GM12878 (cell line): ENCODE measurements around the gene RIF1. TPM values are rescaled to one million over a fixed set of nuclear protein-coding genes. Genes with fewer than 3 reads are reported as not detected.

Experiments
- ATAC-seq: fragments of 200-7000 bp; cut with Tn5 transposase; 3 replicates; pipeline ENCODE4 v1.9.1; 2020; ENCODE audit warnings: mild to moderate bottlenecking, moderate library complexity
- BruUV-seq: library from RNA; stranded (reverse); fragments of 400-500 nt; replicated peaks from 2 replicates; lab custom pipeline; 2021; lab: Mats Ljungman, UMichigan
- CTCF ChIA-PET: fragments of 300-600 bp; sonication (Branson Sonifier 250); formaldehyde crosslinking; extraction: SDS; loops from one replicate; lab custom pipeline; 2021; ENCODE audit warnings: inconsistent platforms; lab: Yijun Ruan, JAX
- POLR2A ChIA-PET: fragments of 350-600 bp; formaldehyde crosslinking; extraction: SDS; loops from one replicate; lab custom pipeline; 2021; ENCODE audit warnings: inconsistent platforms; lab: Charles Lee
- RAD21 ChIA-PET: fragments of 300-600 bp; sonication (Branson Sonifier 250); formaldehyde crosslinking; loops from one replicate; lab custom pipeline; 2023; ENCODE audit warnings: antibody characterized with exemption; ENCODE audit not compliant: unreplicated experiment; lab: Charles Lee
- SMC1A ChIA-PET: fragments of 300-600 bp; sonication (Branson Sonifier 250); formaldehyde crosslinking; loops from one replicate; lab custom pipeline; 2023; ENCODE audit not compliant: unreplicated experiment, uncharacterized antibody; lab: Charles Lee
- DNase-seq: peaks from one replicate; pipeline ENCODE4 v3.0.0-alpha.2; 2011; ENCODE audit warnings: low read depth, low spot score
- FAIRE-seq: peaks from 3 replicates; lab custom pipeline; 2011; peaks lifted over from hg19 to GRCh38; lab: Jason Lieb, UNC
- H2AFZ ChIP-seq: 2 replicates; pipeline ENCODE4 v1.6.0; 2011; ENCODE audit warnings: low read depth, low read length, control low read depth; ENCODE audit not compliant: control insufficient read depth
- H3K27ac ChIP-seq: 2 replicates; pipeline ENCODE4 v1.5.1; 2011; ENCODE audit warnings: control low read depth; ENCODE audit not compliant: control insufficient read depth, insufficient read depth
- H3K27me3 ChIP-seq, 2 experiments: replicated peaks in 1 of 2; 2 replicates each; pipeline versions ENCODE4 v1.6.0 to v1.6.1; 2011; ENCODE audit warnings: low read length in 1 of 2; ENCODE audit not compliant: control insufficient read depth in 2 of 2, insufficient read depth in 2 of 2
- H3K36me3 ChIP-seq, 2 experiments: 2 replicates each; pipeline ENCODE4 v1.5.1; 2011; ENCODE audit warnings: low read length in 1 of 2; ENCODE audit not compliant: control insufficient read depth in 2 of 2, insufficient read depth in 2 of 2
- H3K4me1 ChIP-seq: 2 replicates; pipeline ENCODE4 v1.6.1; 2011; ENCODE audit warnings: mild to moderate bottlenecking, low read length, moderate library complexity, mixed read lengths; ENCODE audit not compliant: control insufficient read depth, insufficient read depth
- H3K4me2 ChIP-seq: 2 replicates; pipeline ENCODE4 v1.6.0; 2011; ENCODE audit warnings: control low read depth; ENCODE audit not compliant: control insufficient read depth, insufficient read depth
- H3K4me3 ChIP-seq: fragments of 200-600 bp; sonication (generic); 2 replicates; pipeline ENCODE4 v1.5.1; 2016
- H3K79me2 ChIP-seq: 2 replicates; pipeline ENCODE4 v1.6.0; 2011; ENCODE audit warnings: low read length; ENCODE audit not compliant: control insufficient read depth, insufficient read depth
- H3K9ac ChIP-seq: 2 replicates; pipeline ENCODE4 v1.8.0; 2011; ENCODE audit warnings: low read length, control low read depth, mixed read lengths; ENCODE audit not compliant: control insufficient read depth, insufficient read depth
- H3K9me3 ChIP-seq: replicated peaks from 3 replicates; pipeline ENCODE4 v1.5.1; 2011; ENCODE audit warnings: mild to moderate bottlenecking, low read length; ENCODE audit not compliant: control insufficient read depth, insufficient read depth
- H4K20me1 ChIP-seq: 2 replicates; pipeline ENCODE4 v1.6.0; 2011; ENCODE audit not compliant: control insufficient read depth, insufficient read depth
- CHD1 ChIP-seq: IDR thresholded peaks from 2 replicates; pipeline ENCODE4 v1.6.1; 2012; ENCODE audit warnings: low read depth, low read length, improper control_type of control experiment
- EGR1 ChIP-seq, 2 experiments: IDR thresholded peaks; 1 replicate in 1 of 2; 2 replicates in 1 of 2; pipeline ENCODE4 v1.6.1; 2011 to 2012; ENCODE audit warnings: low read depth in 2 of 2, low read length in 2 of 2, borderline replicate concordance in 1 of 2, mild to moderate bottlenecking in 1 of 2, moderate library complexity in 1 of 2
- ETV6 ChIP-seq, 2 experiments: fragments of 450-650 bp in 1 of 2; IDR thresholded peaks in 1 of 2; conservative IDR thresholded peaks in 1 of 2; 2 replicates each; pipeline ENCODE4 v1.6.1; 2014; ENCODE audit warnings: antibody characterized with exemption in 1 of 2, borderline replicate concordance in 1 of 2, low read depth in 1 of 2, mild to moderate bottlenecking in 1 of 2, moderate library complexity in 1 of 2
- HDAC6 ChIP-seq: fragments of 200-600 bp; sonication (generic); IDR thresholded peaks from one replicate; pipeline ENCODE4 v1.8.0; 2017; ENCODE audit warnings: antibody characterized with exemption; ENCODE audit not compliant: unreplicated experiment
- NBN ChIP-seq: fragments of 450-650 bp; IDR thresholded peaks from 2 replicates; pipeline ENCODE4 v1.6.1; 2016
- NFYA ChIP-seq: IDR thresholded peaks from 2 replicates; pipeline ENCODE4 v1.6.1; 2011; ENCODE audit warnings: low read depth, mild to moderate bottlenecking, low read length, improper control_type of control experiment, borderline replicate concordance
- NR2F1 ChIP-seq: fragments of 450-650 bp; conservative IDR thresholded peaks from 2 replicates; pipeline ENCODE4 v1.6.1; 2017; ENCODE audit warnings: mild to moderate bottlenecking
- TBL1XR1 ChIP-seq: IDR thresholded peaks from 2 replicates; pipeline ENCODE4 v1.6.1; 2012; ENCODE audit warnings: low read depth, low read length, improper control_type of control experiment
- ZBTB4 ChIP-seq: fragments of 450-650 bp; formaldehyde crosslinking; IDR thresholded peaks from 2 replicates; pipeline ENCODE4 v1.4.0; 2022; ENCODE audit warnings: mild to moderate bottlenecking, moderate library complexity
- ZNF24 ChIP-seq: fragments of 450-650 bp; IDR thresholded peaks from 2 replicates; pipeline ENCODE4 v1.6.1; 2017; ENCODE audit warnings: antibody characterized with exemption, mild to moderate bottlenecking
- WGBS: methylation state at CpG from one replicate; pipeline ENCODE4 v1.1.6; 2016; ENCODE audit warnings: low lambda C conversion rate; ENCODE audit not compliant: insufficient replicate concordance, insufficient coverage; ENCODE audit errors: missing lambda C conversion rate; 5-methylcytosine and 5-hydroxymethylcytosine counted together
- in situ Hi-C: fragments of 300-500 bp; cut with MboI; formaldehyde crosslinking; loops from 9 replicates; pipeline ENCODE4 v1.14.3; 2018; ENCODE audit warnings: mixed read lengths
- intact Hi-C: fragments of 100-400 bp; cut with micrococcal nuclease; formaldehyde crosslinking; loops from one replicate; pipeline ENCODE4 v1.14.2; 2022; ENCODE audit not compliant: unreplicated experiment
- polyA plus RNA-seq, 11 experiments: library from polyadenylated mRNA; depleted of rRNA in 4 of 11; unstranded in 6 of 11; stranded (reverse) in 5 of 11; fragments of >200 nt; fragmentation: Nextera tagmentation in 4 of 11; fragmentation: Illumina TruSeq in 1 of 11; extraction: Ambion mirVana in 4 of 11; extraction: Trizol in 1 of 11; gene quantifications; 1 replicate in 1 of 11; 2 replicates in 10 of 11; pipeline versions ENCODE4 v1.2.1 to v1.2.3, GENCODE V29; 2011 to 2016; ENCODE audit warnings: inconsistent platforms in 2 of 11, missing spikeins in 2 of 11, low read depth in 1 of 11
- total RNA-seq, 4 experiments: library from RNA; depleted of rRNA in 3 of 4; stranded (reverse); fragments of >200 nt in 3 of 4; fragmentation: Illumina TruSeq in 1 of 4; extraction: Trizol in 1 of 4; gene quantifications; 2 replicates each; pipeline versions ENCODE4 v1.2.1 to v1.2.3, GENCODE V29; 2013 to 2021
- TF ChIP-seq, protein P1 (sequence below): fragments of 450-650 bp; IDR thresholded peaks from 2 replicates; pipeline ENCODE4 v1.6.1; 2018; ENCODE audit warnings: borderline replicate concordance, mild to moderate bottlenecking; ENCODE audit not compliant: partially characterized antibody

The RIF1 gene
- total and polyA plus RNA-seq, 10 of the 15 experiments (the other 5 are each of a cell fraction or from before 2014, with no cell fraction given), result 6.3 to 63.2 (median 34.4) TPM

DNA sequence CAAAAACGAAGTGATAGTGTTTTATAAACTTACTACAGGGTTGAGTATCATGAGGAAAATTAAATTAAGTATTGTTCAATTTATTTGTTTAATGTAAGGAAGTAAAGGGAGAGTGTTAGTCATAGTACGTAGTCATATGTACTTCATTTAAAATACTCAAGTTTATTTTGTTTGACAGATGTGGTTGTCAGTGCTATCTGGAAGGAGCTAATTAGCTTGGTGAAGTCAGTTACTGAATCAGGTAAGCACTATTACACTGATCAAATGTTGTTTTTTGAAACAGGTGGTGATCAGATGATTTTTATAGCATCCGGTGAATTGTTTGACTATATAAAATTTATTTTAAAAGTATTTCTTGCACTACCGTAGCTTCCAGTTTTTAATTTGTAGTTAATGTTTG lies 28.8 kb downstream of the RIF1 start:
- H3K9ac ChIP-seq, result no peak overlapping the region
- ChIA-PET POLR2A (no interaction called here), RAD21 (interaction anchor here (0.8 kb wide), 1 partner anchor 13 kb away, joined by 3 read pairs; no protein-coding TSS in a partner anchor), CTCF (interaction anchor here (0.6 to 3.3 kb wide), 9 partner anchors 12 to 1840 kb away, joined by 3 to 21 read pairs (median 3); no protein-coding TSS in a partner anchor), SMC1A (interaction anchor here (1.1 to 1.3 kb wide), 2 partner anchors 9 to 72 kb away, joined by 3 to 5 read pairs; no protein-coding TSS in a partner anchor)
- no peaks in the 10 kb centered on the region for H3K9me3 ChIP-seq
- no peak overlapping the region for H3K4me3 ChIP-seq
- H4K20me1 ChIP-seq, result no peaks in the 10 kb centered on the region
- TF ChIP-seq TBL1XR1, result no peak
- no peak for TF ChIP-seq HDAC6
- TF ChIP-seq ZNF24, result no peak
- no peak for TF ChIP-seq NR2F1
- H3K4me1 ChIP-seq, result no peaks in the 10 kb centered on the region
- 82% methylated on average over 4 of the region's 4 CpGs for WGBS
- no TSS peak for BruUV-seq
- intact Hi-C loops (loop anchor here (5.0 kb wide), 1 partner anchor 151 kb away; the partner anchor contains the start of gene NMI), in situ Hi-C loops (no loop called here)
- H3K4me2 ChIP-seq, result no peak overlapping the region
- ATAC-seq, result no peak
- FAIRE-seq, result no peak
- no peaks in the 10 kb centered on the region for H3K79me2 ChIP-seq
- H3K27ac ChIP-seq, result no peak overlapping the region
- no peaks in the 10 kb centered on the region for H3K27me3 ChIP-seq
- DNase-seq, result no peak
- H2AFZ ChIP-seq, result no peak overlapping the region
- peaks cover 0 to 34% of the 10 kb centered on the region in 2 experiments; a peak in 3 of 4 replicates for H3K36me3 ChIP-seq

DNA sequence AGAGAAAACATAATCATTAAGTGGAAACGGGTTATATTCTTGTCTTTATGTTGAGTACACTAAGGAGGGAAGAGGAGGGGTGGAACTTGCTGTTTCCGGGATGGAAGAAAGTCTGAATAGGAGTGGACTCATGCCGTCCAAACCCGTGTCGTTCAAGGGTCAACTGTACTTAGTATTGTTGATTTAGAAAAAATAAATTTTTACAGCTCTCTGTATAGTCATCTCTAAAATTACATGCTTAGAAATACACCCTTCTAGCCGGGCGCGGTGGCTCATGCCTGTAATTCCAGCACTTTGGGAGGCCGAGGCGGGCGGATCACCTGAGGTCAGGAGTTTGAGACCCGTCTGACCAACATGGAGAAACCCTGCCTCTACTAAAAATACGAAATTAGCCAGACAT lies 29.4 kb downstream of the RIF1 start:
- no peak for DNase-seq
- SMC1A ChIA-PET, result interaction anchor here (1.1 to 1.3 kb wide), 2 partner anchors 10 to 72 kb away, joined by 3 to 5 read pairs; no protein-coding TSS in a partner anchor
- Histone ChIP-seq H3K27me3 (no peaks in the 10 kb centered on the region), H3K9me3 (no peaks in the 10 kb centered on the region), H3K9ac (no peak overlapping the region), H3K79me2 (no peaks in the 10 kb centered on the region), H3K4me2 (no peak overlapping the region), H3K4me3 (no peak overlapping the region), H4K20me1 (no peaks in the 10 kb centered on the region), H2AFZ (no peak overlapping the region), H3K27ac (no peak overlapping the region), H3K36me3 (peaks cover 0 to 30% of the 10 kb centered on the region in 2 experiments; a peak in 3 of 4 replicates), H3K4me1 (no peaks in the 10 kb centered on the region)
- CTCF ChIA-PET, result interaction anchor here (1.1 to 1.7 kb wide), 3 partner anchors 126 to 1841 kb away, joined by 3 to 4 read pairs (median 3); no protein-coding TSS in a partner anchor
- RAD21 ChIA-PET, result no interaction called here
- POLR2A ChIA-PET, result no interaction called here
- no peak for FAIRE-seq
- intact Hi-C loops, result loop anchor here (5.0 kb wide), 1 partner anchor 152 kb away; the partner anchor contains the start of gene NMI
- BruUV-seq, result no TSS peak
- in situ Hi-C loops, result no loop called here
- ATAC-seq, result no peak
- WGBS, result 98% methylated on average over 13 of the region's 13 CpGs
- TF ChIP-seq CHD1 (no peak), ETV6 (conservative IDR thresholded peaks at IDR 0.05 in 1 of 2, IDR thresholded peaks at IDR 0.05 in 1 of 2; ENCODE audit: borderline replicate concordance in 1 of 2, low read depth in 1 of 2) (no peak), EGR1 (IDR thresholded peaks at IDR 0.05; ENCODE audit: borderline replicate concordance in 1 of 2, low read depth in 2 of 2, low read length in 2 of 2) (no peak), NBN (no peak), ZBTB4 (no peak), NFYA (no peak)
- TF ChIP-seq, protein P1, sequence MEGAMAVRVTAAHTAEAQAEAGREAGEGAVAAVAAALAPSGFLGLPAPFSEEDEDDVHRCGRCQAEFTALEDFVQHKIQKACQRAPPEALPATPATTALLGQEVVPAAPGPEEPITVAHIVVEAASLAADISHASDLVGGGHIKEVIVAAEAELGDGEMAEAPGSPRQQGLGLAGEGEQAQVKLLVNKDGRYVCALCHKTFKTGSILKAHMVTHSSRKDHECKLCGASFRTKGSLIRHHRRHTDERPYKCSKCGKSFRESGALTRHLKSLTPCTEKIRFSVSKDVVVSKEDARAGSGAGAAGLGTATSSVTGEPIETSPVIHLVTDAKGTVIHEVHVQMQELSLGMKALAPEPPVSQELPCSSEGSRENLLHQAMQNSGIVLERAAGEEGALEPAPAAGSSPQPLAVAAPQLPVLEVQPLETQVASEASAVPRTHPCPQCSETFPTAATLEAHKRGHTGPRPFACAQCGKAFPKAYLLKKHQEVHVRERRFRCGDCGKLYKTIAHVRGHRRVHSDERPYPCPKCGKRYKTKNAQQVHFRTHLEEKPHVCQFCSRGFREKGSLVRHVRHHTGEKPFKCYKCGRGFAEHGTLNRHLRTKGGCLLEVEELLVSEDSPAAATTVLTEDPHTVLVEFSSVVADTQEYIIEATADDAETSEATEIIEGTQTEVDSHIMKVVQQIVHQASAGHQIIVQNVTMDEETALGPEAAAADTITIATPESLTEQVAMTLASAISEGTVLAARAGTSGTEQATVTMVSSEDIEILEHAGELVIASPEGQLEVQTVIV, result no peak
